Measurements from ENCODE around the gene TTC28. TPM values are rescaled to one million over a fixed set of nuclear protein-coding genes. Genes with fewer than 3 reads are reported as not detected.

TTC28 gene
- total RNA-seq, 3 donors from 2014 or later: 9.6 to 32.3 (median 13.2) TPM

DNA sequence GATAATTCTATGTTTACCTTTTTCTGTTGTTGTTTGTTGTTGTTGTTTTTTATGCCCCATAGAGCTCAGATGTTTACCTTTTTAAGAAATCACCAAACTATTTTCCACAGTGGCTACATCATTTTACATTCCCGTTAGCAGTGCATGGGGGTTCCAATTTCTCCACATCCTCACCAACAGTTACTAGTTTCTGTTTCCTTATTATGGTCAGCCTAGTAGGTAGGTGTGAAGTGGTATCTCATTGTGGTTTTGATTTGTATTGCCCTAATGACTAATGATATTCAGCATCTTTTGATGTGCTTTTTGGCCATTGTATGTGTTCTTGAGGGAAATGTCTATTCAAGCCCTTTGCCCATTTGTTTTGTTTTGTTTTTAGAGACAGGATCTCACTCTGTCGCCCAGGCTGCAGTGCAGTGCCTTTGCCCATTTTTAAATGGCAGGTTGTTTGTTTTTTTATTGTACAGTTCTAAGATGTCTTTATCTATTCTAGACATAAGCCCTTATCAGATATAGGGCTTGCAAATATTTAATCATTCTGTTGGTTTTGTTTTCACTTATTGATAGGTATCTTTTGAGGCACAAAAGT lies 34.5 kb upstream of the TTC28 start:
- no peaks in the 10 kb centered on the region for H3K4me1 ChIP-seq (ENCODE audit: low read depth)
- intact Hi-C loops (cut with DNase I, micrococcal nuclease): no loop called here
- TF ChIP-seq, protein P1, sequence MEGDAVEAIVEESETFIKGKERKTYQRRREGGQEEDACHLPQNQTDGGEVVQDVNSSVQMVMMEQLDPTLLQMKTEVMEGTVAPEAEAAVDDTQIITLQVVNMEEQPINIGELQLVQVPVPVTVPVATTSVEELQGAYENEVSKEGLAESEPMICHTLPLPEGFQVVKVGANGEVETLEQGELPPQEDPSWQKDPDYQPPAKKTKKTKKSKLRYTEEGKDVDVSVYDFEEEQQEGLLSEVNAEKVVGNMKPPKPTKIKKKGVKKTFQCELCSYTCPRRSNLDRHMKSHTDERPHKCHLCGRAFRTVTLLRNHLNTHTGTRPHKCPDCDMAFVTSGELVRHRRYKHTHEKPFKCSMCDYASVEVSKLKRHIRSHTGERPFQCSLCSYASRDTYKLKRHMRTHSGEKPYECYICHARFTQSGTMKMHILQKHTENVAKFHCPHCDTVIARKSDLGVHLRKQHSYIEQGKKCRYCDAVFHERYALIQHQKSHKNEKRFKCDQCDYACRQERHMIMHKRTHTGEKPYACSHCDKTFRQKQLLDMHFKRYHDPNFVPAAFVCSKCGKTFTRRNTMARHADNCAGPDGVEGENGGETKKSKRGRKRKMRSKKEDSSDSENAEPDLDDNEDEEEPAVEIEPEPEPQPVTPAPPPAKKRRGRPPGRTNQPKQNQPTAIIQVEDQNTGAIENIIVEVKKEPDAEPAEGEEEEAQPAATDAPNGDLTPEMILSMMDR (IDR thresholded peaks at IDR 0.05): no peak
- no peak for ATAC-seq
- DNase-seq: no peak
- H3K4me3 ChIP-seq: no peak overlapping the region
- H3K36me3 ChIP-seq (ENCODE audit: low read depth): no peaks in the 10 kb centered on the region
- no peaks in the 10 kb centered on the region for H3K9me3 ChIP-seq

DNA sequence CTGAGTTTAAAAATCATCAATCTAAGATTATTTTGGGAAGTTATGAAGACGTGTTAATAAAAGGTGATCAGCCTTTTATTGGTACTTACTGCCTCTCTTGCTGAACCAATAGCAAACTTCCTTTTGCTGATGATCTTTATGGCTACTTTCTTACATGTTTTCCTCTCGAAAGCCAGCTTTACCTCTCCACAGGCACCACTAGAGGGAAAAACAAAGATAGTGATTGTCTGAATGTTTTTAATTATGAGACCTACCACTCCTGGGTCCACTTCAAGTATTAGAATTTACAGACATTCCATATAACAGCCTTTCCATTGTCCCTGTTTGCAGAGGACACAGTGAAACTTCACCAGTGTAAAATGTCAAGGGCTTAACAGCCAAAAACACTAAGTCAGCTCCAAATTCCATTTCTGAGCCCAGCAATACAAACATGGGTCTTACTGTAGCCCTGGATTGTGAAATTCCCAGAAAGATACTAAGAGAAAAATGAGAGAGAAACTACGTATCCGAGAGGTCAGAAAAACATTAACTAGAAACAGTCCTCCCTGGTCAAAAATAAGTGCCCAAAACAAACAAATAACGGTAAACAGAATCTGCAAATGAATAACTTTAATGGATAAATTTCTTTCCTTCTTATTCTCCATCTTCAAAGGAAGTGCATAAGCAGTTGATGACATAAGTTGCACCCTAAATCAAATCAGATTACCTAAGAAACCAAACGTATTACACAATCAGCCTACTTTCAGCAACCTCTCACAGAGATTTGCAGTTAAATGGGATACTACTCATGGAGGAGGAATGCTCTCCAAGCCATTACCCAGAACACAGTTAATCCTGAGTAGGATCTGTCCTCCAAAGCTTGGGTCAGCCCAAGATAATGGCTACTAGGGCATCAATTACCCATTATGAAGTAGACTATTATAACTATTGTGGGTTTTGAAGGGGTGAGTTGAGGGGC lies 32.5 kb upstream of the TTC28 start:
- DNase-seq: no peak
- peak; percentile 52 for ATAC-seq
- Histone ChIP-seq H3K36me3 (ENCODE audit: low read depth) (no peaks in the 10 kb centered on the region), H3K4me1 (ENCODE audit: low read depth) (no peaks in the 10 kb centered on the region), H3K4me3 (no peak overlapping the region), H3K9me3 (no peaks in the 10 kb centered on the region)
- intact Hi-C loops (cut with DNase I, micrococcal nuclease): no loop called here
- TF ChIP-seq, protein P1 (IDR thresholded peaks at IDR 0.05): no peak

DNA sequence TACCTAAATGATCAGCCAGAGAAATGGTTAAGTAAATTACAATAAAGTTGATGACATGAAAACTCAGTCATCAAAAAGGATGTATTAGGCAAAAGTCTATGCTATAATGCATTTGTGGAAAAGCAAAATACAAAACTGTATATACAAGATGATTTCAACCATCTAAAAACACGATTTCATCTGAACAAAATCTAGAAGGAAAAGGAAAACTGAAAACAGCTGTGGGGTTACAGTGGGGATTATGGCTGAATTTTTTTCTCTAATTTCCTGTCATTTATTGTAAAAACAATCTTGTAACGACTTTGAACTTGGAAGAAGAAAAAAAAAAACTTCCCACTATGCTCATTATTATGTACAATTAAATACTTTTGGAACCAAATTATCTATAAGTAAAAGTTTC lies 31.7 kb upstream of the TTC28 start:
- H3K9me3 ChIP-seq: no peaks in the 10 kb centered on the region
- H3K4me1 ChIP-seq (ENCODE audit: low read depth): no peaks in the 10 kb centered on the region
- ATAC-seq (no peak), DNase-seq (no peak)
- H3K36me3 ChIP-seq (ENCODE audit: low read depth): no peaks in the 10 kb centered on the region
- no peak overlapping the region for H3K4me3 ChIP-seq
- TF ChIP-seq, protein P1 (IDR thresholded peaks at IDR 0.05): no peak
- intact Hi-C loops (cut with DNase I, micrococcal nuclease): no loop called here

DNA sequence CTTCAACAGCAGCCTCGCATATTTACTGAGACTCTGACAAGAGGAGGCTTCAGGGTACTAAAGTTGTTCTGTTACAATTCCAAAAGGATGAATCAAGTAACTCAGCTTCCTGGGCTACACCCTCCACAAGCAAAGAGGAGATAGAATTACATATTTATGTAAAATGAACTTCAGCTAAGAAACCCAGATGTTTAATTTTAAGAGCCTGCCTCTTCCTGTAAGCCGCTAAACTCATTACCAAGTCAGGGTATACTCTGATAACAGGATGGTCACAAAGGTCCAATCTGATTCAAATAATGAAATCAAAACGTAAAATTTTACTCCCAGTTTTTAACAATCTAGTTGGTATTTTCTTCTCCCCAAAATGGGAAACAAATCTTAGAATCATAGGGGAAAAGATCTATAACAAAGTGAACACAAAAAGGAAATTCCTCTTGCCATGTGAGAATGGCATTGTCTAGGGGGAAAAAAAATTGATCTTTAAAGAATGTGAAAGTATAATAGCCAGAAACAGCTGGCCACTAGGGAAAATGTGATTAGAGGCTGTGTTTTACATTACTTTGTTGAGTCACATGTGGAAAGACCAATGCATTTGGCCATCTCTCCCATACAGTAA lies 31.0 kb upstream of the TTC28 start:
- Histone ChIP-seq H3K36me3 (ENCODE audit: low read depth) (no peaks in the 10 kb centered on the region), H3K4me3 (no peak overlapping the region), H3K9me3 (no peaks in the 10 kb centered on the region), H3K4me1 (ENCODE audit: low read depth) (no peaks in the 10 kb centered on the region)
- intact Hi-C loops (cut with DNase I, micrococcal nuclease): no loop called here
- ATAC-seq (no peak), DNase-seq (no peak)
- TF ChIP-seq, protein P1 (IDR thresholded peaks at IDR 0.05): no peak

DNA sequence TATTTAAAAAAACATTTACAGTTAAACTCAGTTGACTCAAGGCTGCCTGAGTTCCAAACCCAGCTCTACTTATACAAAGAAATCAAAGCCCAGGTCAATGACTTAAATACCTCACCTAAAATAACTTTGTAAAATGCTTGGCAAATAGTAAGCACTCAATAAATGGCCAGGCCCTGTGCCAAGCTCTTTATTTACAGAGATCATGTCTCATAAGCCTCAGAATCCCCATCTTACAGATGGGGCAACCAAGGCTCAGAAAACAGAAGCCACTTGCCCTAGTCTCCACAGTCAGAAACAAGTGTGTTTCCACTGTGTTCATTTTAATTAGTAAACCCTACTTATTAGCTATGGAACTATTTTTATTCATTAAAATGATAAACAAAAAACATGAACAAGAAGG lies 30.5 kb upstream of the TTC28 start:
- Histone ChIP-seq H3K4me3 (no peak overlapping the region), H3K36me3 (ENCODE audit: low read depth) (no peaks in the 10 kb centered on the region), H3K4me1 (ENCODE audit: low read depth) (no peaks in the 10 kb centered on the region), H3K9me3 (no peaks in the 10 kb centered on the region)
- ATAC-seq (no peak), DNase-seq (no peak)
- TF ChIP-seq, protein P1 (IDR thresholded peaks at IDR 0.05): no peak
- intact Hi-C loops (cut with DNase I, micrococcal nuclease): no loop called here

Measured in mucosa of descending colon (tissue), 3 donors.